OCI-LY1 (cell line): ENCODE data around the gene RAD9B.

Source experiments
- H2AFZ ChIP-seq: fragments of 200-600 bp; sonication (generic), shearing (Covaris generic); 2 replicates; pipeline ENCODE4 v1.6.0; 2014; ENCODE audit warnings: antibody characterized with exemption, mild to moderate bottlenecking, low read length
- H3F3A ChIP-seq: fragments of 200-600 bp; sonication (generic), shearing (Covaris generic); 2 replicates; pipeline ENCODE4 v1.6.0; 2014; ENCODE audit warnings: mild to moderate bottlenecking, antibody characterized with exemption, low read length, moderate library complexity; ENCODE audit not compliant: insufficient read depth
- H3K27ac ChIP-seq: fragments of 200-600 bp; sonication (generic); 2 replicates; pipeline ENCODE4 v1.5.1; 2014; ENCODE audit warnings: low read length, mixed run types, mild to moderate bottlenecking, low read depth; ENCODE audit not compliant: poor library complexity, severe bottlenecking
- H3K27me3 ChIP-seq: fragments of 200-600 bp; sonication (generic); 2 replicates; pipeline ENCODE4 v1.6.0; 2014; ENCODE audit warnings: antibody characterized with exemption, mild to moderate bottlenecking, low read length, moderate library complexity; ENCODE audit not compliant: insufficient read depth
- H3K36me3 ChIP-seq: fragments of 200-600 bp; sonication (generic); 2 replicates; pipeline ENCODE4 v1.6.1; 2014; ENCODE audit warnings: mild to moderate bottlenecking, antibody characterized with exemption, low read length, moderate library complexity, mixed read lengths; ENCODE audit not compliant: insufficient read depth
- H3K4me1 ChIP-seq: fragments of 200-600 bp; sonication (generic); 2 replicates; pipeline ENCODE4 v1.5.1; 2014; ENCODE audit warnings: mild to moderate bottlenecking, low read length, moderate library complexity; ENCODE audit not compliant: insufficient read depth, severe bottlenecking
- H3K4me2 ChIP-seq: fragments of 200-600 bp; sonication (generic), shearing (Covaris generic); 2 replicates; pipeline ENCODE4 v1.6.1; 2014; ENCODE audit warnings: low read length
- H3K4me3 ChIP-seq: fragments of 200-600 bp; sonication (generic); 2 replicates; pipeline ENCODE4 v1.5.1; 2014; ENCODE audit warnings: low read length, low read depth, mild to moderate bottlenecking, mixed read lengths; ENCODE audit not compliant: poor library complexity, severe bottlenecking
- H3K79me2 ChIP-seq: fragments of 200-600 bp; shearing (Covaris generic); 2 replicates; pipeline ENCODE4 v1.6.1; 2016; ENCODE audit warnings: mixed run types, low read length, mixed read lengths; ENCODE audit not compliant: insufficient read depth
- H3K9ac ChIP-seq: fragments of 200-600 bp; sonication (generic), shearing (Covaris generic); 2 replicates; pipeline ENCODE4 v1.6.1; 2014; ENCODE audit warnings: mild to moderate bottlenecking, low read length, mixed read lengths
- H3K9me2 ChIP-seq: fragments of 200-600 bp; sonication (generic), shearing (Covaris generic); 2 replicates; pipeline ENCODE4 v1.6.1; 2014; ENCODE audit warnings: low read depth, mild to moderate bottlenecking, low read length, mixed read lengths
- H3K9me3 ChIP-seq: fragments of 200-600 bp; shearing (Covaris generic); 2 replicates; pipeline ENCODE4 v1.6.1; 2014; ENCODE audit warnings: low read length, mixed read lengths
- H4K20me1 ChIP-seq: fragments of 200-600 bp; sonication (generic), shearing (Covaris generic); 2 replicates; pipeline ENCODE4 v1.6.0; 2016; ENCODE audit warnings: mild to moderate bottlenecking, low read length; ENCODE audit not compliant: insufficient read depth
- CTCF ChIP-seq: fragments of 200-600 bp; sonication (generic), shearing (Covaris generic); IDR thresholded peaks from 2 replicates; pipeline ENCODE4 v1.5.1; 2017; ENCODE audit warnings: mild to moderate bottlenecking, antibody characterized with exemption, low read length, moderate library complexity, mixed read lengths
- EZH2 ChIP-seq: fragments of 200-600 bp; sonication (generic), shearing (Covaris generic); IDR thresholded peaks from 2 replicates; pipeline ENCODE4 v1.8.0; 2017; ENCODE audit warnings: borderline replicate concordance, mixed run types, mild to moderate bottlenecking, antibody characterized with exemption, low read length, moderate library complexity, mixed read lengths

The RAD9B gene

GRCh38 chr12:110508071-110508586 is 6.0 kb downstream of the RAD9B start:
- no peak overlapping the region for H2AFZ ChIP-seq
- H3K27me3 ChIP-seq: no peaks in the 10 kb centered on the region
- H3K9ac ChIP-seq: no peak overlapping the region
- no peaks in the 10 kb centered on the region for H3K9me3 ChIP-seq
- H4K20me1 ChIP-seq: no peaks in the 10 kb centered on the region
- no peaks in the 10 kb centered on the region for H3K4me1 ChIP-seq
- no peaks in the 10 kb centered on the region for H3K79me2 ChIP-seq
- TF ChIP-seq EZH2: no peak
- no peak for TF ChIP-seq CTCF
- no peak overlapping the region for H3K4me2 ChIP-seq
- no peaks in the 10 kb centered on the region for H3K36me3 ChIP-seq
- H3K27ac ChIP-seq: no peak overlapping the region
- no peaks in the 10 kb centered on the region for H3K9me2 ChIP-seq
- H3K4me3 ChIP-seq: no peak overlapping the region
- H3F3A ChIP-seq: no peaks in the 10 kb centered on the region

GRCh38 chr12:110513842-110514241 is 11.7 kb downstream of the RAD9B start:
- Histone ChIP-seq H3K27ac (no peak overlapping the region), H3K36me3 (no peaks in the 10 kb centered on the region), H3K4me2 (no peak overlapping the region), H3K4me1 (no peaks in the 10 kb centered on the region), H3K79me2 (no peaks in the 10 kb centered on the region), H2AFZ (no peak overlapping the region), H3K9ac (no peak overlapping the region), H3K9me2 (no peaks in the 10 kb centered on the region), H3K9me3 (no peaks in the 10 kb centered on the region), H3K27me3 (no peaks in the 10 kb centered on the region), H4K20me1 (no peaks in the 10 kb centered on the region), H3F3A (no peaks in the 10 kb centered on the region), H3K4me3 (no peak overlapping the region)
- TF ChIP-seq EZH2 (no peak), CTCF (no peak)

GRCh38 chr12:110514363-110514762 is 12.2 kb downstream of the RAD9B start:
- no peaks in the 10 kb centered on the region for H3K27me3 ChIP-seq
- no peak overlapping the region for H3K4me2 ChIP-seq
- no peaks in the 10 kb centered on the region for H3K79me2 ChIP-seq
- TF ChIP-seq EZH2 (no peak), CTCF (no peak)
- no peak overlapping the region for H3K4me3 ChIP-seq
- H3K9me2 ChIP-seq: no peaks in the 10 kb centered on the region
- no peaks in the 10 kb centered on the region for H3K36me3 ChIP-seq
- no peaks in the 10 kb centered on the region for H3K9me3 ChIP-seq
- H2AFZ ChIP-seq: no peak overlapping the region
- H3K27ac ChIP-seq: no peak overlapping the region
- no peaks in the 10 kb centered on the region for H4K20me1 ChIP-seq
- no peak overlapping the region for H3K9ac ChIP-seq
- no peaks in the 10 kb centered on the region for H3K4me1 ChIP-seq
- no peaks in the 10 kb centered on the region for H3F3A ChIP-seq
